Stimulated activated CD8-positive, alpha-beta memory T cell treated with anti-CD3 and anti-CD28 coated beads, Interleukin-7, amount 100 ng/mL, for 4 hours (primary cell): Measurements from ENCODE around the gene ST6GALNAC3.
"Not testable (repeated sequence)": the region's sequence is repeated elsewhere in the genome, so short reads cannot be mapped to it uniquely, and the experiment has no call there.

Source experiments
- DNase-seq, 2 donors: peaks; one replicate each; pipeline ENCODE4 v3.0.0-alpha.2; 2020; ENCODE audit warnings: low read depth in 2 of 2

ST6GALNAC3 gene

DNA sequence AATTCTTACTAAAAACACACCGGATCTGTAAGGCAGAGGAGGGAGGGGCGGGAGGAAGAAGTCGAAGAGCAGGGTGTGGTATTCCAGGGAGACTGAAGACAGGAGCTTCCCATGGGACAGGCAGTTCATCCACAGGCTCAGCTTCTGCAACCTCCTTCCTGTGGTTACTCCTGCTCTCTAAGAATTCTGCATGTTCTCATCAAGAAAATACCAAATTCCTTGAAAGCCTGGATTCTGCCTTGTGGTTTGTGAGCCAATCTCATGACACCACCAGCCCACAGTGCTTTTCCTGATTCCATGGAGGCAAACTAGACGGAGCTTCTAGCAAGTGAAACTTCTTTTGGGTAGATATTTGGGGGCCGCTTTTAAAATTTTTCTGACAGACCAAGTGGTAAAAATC lies 1.1 kb upstream of the ST6GALNAC3 start:
- no peak for DNase-seq

DNA sequence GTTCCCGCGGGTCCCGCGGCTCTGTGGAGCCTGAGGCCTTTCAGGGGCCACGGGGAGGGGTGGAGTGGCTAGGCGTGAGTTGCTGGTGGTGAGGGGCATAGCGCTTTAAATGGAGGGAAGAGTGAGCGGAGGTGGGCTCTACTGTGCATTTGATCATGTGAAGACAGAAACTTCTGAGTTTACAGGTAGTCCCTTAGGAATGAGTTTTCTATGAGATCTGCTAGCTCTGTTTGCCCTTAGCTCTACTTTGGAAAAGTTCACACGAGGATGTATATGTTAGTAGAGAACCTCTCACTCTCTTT lies 593 bp downstream of the ST6GALNAC3 start:
- no peak for DNase-seq

DNA sequence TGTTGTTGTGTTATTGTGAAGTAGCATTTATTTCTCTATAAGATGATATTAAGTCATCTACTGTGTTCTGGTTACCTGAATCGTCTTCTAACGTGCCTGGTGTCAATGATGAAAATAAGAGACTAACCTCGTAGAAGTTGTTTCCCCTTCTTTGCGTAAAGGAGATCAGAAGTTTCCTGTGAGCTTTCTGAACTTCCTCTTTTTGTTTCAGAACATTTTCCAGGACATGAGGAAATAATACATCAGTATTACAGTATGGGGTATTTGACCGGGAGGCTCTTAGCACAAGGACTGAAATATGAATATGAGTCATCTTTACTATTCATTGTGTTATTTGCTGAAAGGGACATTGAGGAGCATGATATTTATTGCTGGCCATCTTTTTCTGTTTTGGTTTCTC lies 1.3 kb downstream of the ST6GALNAC3 start:
- no peak for DNase-seq

DNA sequence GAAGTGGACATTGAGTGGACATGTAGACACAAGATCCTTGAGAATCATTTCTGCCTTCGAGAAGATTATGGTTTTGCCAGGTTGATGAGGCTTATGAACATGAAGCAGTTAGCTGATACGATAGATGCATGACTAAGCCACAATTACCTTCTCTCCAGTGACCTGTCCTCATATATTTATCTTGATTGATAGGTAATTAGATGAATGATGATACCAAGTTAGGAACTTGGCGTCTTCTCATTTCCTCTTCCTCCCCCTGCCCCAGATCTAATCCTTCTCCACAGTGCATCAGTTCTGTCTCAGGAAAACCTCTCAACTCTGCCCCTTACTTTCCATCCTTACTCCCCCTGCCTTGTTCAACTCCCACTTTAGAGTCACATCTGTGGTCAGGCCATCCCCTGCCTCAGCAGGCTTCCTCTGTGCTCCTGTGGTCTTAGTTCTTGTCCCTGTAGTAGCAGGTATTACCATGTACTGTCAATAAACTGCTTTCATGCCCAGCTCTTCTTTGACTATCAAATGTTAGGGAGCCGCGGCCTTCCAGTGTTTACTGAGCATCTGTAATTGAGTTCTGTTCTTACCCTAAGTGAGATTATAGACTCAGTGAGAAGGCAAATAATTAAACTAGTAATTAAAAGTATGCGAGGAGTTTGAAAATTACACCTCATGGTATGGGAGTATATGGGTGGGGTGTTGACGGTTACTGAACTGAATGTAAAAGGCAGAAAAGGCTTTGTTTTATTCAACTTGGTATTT lies 5.1 kb downstream of the ST6GALNAC3 start:
- DNase-seq: no peak

DNA sequence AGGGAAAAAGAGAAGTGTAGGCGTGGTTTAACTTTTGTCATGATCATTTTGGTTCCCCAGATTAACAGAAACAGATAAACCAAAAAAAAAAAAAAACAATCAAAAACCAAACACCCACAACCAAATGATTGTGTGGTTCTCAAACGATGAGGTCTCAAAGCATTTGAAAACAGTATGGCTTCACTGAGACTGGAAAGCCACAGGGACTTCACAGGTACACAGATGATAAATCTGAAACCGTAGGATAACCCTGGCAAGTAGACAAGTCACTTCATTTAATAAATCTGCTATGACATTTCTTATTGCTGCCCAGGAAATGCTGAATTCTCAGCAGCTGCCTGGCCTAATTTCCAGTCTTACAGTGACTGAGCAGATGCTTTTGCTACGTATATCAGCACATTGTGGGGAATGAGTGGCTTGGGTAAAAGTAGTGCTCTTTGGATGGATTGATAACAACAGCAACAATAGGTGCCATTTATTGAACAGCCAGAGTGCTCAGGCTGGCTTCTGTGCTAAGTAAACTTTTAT lies 6.1 kb downstream of the ST6GALNAC3 start:
- no peak for DNase-seq

DNA sequence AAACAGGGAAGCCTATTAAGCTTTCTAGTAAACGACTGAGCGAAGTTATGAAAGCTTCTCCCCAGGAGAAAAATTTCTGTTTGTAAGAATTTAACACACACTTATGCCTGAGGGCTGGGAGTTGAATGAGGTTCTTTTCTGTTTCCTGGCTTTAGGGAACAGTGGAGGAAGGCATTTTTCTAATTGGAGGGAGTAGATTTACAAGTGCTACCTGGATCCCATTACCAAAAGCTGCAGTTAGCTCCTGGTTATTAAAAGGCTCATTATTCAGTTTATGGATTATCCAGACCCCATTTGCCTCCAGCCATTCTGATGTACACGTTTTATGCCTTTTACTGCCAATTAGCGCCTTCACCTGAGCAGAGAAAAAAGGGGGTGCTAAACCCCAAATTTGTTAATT lies 7.5 kb downstream of the ST6GALNAC3 start:
- DNase-seq: no peak

DNA sequence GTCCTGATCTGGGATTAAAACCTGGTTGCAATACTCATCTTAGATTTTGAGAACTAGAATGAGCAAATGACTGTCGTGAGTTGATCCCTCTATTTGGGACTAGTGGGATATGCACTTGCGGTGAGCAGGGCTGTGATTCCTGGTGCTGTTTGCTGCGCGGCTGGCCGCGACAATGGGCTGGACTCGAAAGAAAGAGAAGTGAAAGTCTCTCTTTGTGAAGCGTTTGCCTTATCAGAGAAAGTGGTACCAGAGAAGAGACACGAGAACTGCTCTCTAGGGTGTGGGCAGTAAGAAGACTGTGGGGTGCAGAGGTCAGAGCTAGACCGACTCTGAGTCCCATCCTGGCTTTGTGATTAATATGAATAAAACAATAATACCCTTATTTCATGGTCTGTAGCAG lies 8.6 kb downstream of the ST6GALNAC3 start:
- DNase-seq: no peak

DNA sequence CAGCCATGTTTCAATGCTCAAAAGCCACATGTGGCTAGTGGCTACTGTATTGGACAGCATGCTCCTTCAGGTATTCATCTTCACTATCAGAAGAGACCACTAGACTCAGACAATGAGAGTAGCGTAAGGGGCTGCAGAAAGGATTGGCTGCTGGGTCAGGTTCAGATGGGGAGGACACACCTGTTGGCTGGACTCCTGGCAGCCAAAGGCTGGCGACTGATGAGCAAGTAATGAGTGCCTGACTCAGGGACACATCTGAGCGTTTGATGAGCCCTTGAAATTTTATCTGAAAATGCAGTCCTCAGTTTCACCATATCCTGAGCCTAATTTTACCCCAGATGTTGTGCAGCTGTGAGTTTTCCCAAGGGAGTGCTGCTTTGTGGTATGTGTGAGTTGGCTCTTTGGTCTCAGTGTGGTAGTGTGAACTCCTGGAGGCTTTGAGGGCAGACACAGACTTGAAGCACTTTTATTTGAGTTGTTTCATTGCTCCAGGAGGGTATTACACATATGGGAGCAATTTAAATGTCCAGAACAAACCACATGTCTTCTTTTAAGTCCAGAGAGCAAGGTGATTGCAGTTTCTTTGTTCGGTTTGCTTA lies 9.6 kb downstream of the ST6GALNAC3 start:
- DNase-seq: no peak

DNA sequence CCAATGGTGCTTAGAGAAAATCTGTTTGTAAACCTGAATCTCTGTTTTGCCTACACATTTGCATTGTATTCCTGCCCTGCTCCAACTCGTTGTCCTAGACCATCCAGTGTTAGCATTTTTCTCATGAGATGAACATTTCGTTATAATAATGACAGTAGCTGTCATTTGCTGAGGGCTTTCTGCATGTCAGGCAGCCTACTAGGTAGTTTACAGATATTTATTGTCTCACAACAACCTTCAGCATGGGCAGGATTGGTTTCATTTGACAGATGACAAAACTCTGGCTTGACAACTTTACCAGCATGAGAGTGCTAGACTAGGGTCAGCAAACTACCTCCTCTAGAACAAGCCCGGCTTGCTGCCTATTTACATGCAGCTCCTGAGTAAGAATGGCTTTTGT lies 10.1 kb downstream of the ST6GALNAC3 start:
- DNase-seq: no peak

DNA sequence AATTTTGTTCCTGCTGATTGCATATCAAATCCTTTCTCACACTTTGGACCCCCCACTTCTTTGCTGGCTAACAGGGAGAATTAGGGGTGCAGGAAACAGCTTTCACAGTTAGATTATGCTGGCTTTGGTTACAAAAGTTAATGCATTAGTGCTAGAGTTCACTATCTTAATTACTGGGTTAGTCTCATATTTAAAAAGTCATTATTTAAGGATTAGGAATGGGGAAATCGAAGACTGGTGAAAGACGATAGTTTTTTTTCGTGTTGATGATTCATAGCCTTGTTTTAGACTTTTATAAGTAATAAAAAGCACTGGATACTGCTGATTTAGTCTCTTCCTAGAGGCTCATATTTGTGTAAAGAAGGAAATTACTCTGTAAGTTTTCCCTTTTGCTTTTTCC lies 11.6 kb downstream of the ST6GALNAC3 start:
- no peak for DNase-seq

DNA sequence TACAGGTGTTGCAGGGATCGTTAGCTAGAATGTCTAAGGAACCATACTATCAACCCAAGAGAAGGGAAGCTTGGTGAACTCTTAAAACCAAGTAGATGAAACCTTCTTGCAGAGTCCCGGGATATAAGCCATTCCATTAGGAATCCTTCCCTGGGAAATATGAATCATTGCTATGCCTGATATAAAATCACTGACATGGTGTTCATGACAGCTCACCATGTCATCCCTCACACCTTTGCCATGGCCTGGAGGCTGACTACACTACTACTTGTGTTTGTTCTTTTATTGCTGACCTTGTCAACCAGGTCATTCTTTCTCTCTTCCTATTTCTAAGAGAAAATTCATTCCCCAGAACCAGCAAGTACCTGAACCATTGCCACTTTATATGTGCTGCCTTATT lies 12.1 kb downstream of the ST6GALNAC3 start:
- DNase-seq: no peak

DNA sequence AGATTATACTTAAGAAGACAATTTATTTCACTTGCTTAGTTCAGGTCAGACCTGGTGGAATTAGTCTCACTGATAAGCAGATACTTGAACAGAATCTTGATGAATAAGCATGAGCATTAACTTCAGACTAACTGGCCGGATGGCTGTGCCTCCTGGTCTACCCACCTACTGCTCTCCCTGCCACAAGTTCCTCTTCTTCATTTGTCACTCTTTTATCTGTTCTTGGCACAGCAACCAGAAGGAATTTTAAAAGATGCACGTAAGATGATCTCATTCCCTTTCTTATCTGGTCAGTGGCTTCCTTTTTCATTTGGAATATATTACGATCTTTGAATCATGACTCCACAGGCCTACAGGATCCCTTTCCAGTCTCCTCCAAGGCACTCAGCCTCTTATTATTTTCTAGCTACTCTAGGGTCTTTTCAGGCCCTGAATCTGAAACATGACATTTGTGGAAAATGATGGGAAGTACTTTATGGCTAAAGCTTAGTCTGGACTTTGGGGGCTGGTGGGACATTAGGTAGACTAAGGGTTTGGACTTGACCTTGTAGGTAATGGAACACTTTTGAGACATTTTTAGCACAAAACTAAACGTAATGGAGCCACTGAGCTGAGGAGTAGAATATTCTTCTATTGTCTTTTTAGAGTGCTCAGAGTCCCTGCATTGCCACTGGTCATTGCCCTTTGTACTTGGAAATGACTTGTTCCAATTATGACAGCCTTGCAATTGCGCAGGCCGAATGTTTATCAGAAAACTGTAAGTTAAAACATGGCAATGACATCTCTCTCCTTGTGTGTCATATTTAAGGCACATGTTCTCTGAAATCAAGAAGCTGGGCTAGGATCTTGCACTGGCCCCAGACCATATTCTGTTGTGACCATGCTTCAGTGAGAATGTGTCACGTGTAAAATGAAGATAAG lies 16.0 kb downstream of the ST6GALNAC3 start:
- no peak for DNase-seq

DNA sequence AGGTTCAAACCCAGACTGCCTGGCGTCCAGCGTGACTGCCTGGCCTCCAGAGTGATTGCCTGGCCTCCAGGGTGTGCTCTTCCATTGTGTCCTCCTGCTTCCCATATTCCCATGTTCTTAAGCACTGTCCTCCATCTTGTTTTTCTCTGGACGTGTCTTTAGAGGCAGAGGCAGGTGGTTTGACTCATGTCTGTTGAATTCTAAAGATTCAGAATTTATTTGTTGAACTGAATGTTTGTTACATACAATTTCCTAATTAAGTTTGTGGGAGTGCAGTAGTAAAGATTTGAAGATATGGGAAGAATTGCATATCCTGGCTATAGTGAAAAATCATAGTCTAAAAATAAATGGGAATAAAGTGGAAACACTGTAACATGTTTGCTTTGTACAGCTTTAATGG lies 18.3 kb downstream of the ST6GALNAC3 start:
- DNase-seq: no peak

DNA sequence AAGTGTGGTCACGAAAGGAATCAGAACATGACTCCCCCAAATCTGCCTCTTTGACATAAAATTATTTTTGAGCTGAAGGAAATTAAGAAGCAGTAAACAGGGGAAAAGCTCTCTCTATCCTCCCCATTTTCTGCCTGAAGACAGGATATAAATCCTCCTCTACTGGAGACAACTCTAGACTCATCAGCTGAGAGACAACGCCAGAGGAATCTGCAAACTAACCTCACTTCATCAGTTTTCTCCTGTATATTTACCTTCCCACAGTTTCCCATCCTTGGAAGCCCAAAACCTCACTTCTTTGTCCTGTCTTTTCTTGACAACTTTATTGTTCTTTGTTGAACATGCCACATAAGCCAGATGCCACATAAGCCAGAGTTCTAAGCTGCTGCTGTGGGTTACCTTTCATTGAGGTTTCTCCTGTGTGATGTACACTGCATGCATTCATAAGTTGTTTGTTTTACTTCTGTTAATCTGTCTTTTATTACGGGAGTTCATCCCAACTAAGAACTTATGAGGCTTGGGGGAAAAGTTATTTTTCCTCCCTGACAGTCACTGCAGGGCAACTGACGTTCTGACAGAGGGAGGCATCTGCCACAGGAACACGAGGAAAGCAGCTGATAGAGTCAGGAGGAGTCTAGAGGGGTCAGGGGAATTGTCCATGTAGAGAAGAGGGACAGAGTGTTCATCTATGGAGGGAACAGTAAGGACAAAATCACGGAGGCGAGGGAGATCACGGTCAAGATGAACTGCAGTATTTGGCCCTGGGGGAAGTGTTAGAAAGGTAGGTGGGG lies 19.2 kb downstream of the ST6GALNAC3 start:
- DNase-seq: no peak

DNA sequence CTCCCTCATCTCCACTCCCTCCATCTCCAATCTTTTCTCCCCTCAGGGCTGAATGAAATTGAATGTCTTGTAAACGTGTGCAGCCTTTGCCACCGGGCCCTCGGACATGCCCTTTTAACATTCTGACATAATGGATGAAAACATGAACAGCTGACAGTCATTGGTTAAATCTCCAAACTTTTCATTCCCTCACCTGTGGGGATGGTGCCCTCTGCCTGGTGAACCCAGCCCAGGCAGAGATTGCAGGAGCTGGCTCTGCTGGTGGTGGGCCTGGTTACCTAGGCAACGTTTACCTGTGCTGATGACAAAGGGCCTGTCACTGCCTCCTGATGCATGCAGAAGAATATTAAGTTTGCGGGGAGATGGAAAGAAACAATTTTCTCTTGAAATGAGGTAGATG lies 21.3 kb downstream of the ST6GALNAC3 start:
- DNase-seq: no peak

DNA sequence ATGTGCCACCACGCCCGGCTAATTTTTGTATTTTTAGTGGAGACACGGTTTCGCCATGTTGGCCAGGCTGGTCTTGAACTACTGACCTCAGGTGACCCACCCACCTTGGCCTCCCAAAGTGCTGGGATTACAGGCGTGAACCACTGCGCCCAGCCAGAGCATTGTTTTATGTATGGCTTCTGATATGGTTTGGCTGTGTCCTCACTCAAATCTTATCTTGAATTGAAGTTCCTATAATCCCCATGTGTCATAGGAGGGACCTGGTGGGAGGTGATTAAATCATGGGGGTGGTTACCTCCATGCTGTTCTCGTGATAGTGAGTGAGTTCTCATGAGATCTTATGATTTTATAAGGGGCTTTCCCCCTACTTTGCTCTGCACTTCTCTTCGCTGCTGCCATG lies 22.5 kb downstream of the ST6GALNAC3 start:
- DNase-seq: not testable (repeated sequence)

DNA sequence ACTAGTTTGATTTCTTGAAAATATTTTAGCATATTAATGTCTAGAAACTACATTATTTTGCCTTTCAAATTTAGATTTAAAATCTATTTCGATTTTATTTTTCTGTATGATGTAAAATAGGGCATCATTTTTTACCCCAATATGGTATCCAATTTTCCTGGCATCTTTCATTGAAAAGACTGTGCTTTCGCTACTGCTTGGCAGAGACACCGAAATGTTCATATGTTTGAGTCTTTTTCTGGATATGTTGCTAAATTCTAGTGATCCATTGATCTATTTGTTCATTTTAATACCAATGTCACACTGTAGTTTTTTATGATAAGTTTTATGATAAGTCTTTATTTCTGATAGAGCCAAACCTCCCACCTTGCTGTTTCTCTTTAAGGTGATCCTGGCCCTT lies 24.3 kb downstream of the ST6GALNAC3 start:
- no peak for DNase-seq

DNA sequence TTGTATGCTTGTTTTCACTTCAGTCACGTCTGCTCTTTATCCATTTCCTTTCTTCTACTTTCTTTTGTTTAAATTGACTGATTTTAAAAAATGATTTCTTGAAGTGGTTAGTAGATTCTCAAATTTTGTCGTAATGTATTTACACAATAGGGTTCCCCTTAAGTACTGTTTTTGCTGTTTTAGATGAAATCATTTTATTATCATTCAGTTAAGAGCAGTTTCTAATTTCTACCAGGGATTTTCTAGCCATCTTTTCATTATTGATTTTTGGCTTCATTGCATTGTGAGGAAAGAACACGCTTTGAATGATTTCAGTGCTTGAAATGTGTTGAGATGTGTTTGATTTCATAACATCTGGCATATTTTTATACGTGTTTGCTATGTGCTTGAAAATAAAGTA lies 27.0 kb downstream of the ST6GALNAC3 start:
- DNase-seq: no peak

DNA sequence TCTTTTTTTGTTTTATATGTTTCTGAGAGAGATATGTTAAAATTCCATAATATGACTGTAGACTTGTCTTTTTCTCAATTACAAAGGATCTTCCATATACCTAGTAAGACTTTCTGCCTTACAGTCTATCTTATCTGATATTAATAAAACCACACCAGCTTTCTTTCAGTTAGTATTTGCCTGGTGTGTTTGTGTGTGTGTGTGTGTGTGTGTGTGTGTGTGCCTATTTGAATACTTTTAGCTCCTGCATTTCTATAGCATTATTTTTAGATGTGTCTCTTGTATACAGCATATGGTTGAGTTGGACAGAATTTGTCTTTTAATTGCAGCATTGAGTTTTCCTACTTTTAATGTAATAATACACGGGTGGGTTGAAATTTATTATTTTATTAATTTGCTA lies 27.5 kb downstream of the ST6GALNAC3 start:
- DNase-seq: no peak

DNA sequence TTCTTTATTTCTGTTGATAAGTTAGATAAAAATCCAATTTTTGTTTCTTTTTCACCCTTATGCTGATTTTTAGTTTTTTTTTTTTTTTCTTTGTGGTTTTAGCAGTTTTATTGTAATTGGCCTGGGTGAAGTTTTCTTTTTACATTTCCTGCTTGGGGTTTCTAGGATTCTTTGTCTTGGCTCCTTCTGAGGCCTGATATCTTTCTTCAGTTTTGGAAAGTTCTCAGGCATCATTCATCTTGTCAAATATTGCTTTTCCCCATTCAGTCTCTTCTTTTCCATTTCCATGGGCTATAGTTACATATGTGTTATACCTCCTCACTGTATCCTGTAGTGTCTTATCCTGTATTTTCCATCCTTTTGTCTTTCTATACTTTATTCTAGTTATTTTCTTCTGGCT lies 28.5 kb downstream of the ST6GALNAC3 start:
- DNase-seq: no peak

DNA sequence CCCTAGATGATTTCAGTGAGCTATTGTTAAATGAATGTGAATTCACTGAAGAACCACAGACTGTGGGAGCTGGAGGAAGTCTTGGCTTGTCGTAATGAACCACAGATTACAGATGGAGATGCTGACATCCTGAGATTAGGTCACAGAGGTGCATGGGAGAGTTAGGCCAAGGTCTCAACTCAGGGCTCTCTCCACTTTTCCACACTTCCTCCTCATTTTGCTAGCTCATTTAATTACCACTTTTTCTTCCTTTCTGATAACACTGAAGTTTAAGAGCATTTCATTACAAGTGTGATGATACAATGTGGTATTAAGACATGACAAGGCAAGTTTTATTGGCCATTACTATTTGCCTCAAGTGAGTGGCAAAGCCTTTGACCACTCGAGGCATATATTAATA lies 30.8 kb downstream of the ST6GALNAC3 start:
- no peak for DNase-seq

DNA sequence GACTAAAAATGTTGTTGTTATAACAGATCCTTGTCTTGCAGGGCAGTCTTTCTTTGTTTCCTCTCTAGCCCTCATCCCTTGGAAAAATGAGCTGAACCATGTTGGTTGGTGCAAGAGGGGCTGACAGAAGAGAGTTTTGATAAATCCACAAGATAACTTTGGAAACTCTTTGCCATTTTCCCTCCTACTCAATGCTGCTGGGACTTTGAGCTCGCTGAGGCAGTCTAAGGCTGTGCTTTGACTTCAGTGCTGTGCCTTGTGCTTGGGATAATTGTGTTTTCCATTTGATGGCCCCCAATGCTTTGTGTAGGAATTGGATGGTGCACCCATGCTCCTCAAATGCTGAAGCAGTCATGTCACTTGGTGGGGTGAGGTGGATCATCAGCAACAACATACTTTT lies 31.7 kb downstream of the ST6GALNAC3 start:
- no peak for DNase-seq
